Spleen (tissue), 7 donors: ENCODE data around the gene NOM1.

Source experiments
- CTCF ChIP-seq, 11 experiments: fragments of 200-600 bp in 7 of 11; fragments of 450-650 bp in 4 of 11; sonication (generic) in 4 of 11; IDR thresholded peaks in 8 of 11; conservative IDR thresholded peaks in 3 of 11; 1 replicate in 7 of 11; 2 replicates in 4 of 11; pipeline versions ENCODE4 v1.4.0 to v1.8.0; 2016 to 2021; ENCODE audit warnings: antibody characterized with exemption in 11 of 11, inconsistent platforms in 4 of 11, mild to moderate bottlenecking in 1 of 11
- POLR2A ChIP-seq, 3 donors: fragments of 450-650 bp; IDR thresholded peaks; one replicate each; pipeline ENCODE4 v1.5.1; 2017; ENCODE audit warnings: antibody characterized with exemption in 3 of 3, mild to moderate bottlenecking in 1 of 3
- donor health status: DM: no; HTN: no; CAD: no; lungs with moderate emphysema.
- donor health status: DM: no; HTN: no; CAD: no.
- donor health status: DM: no; HTN: no; CAD: no.

GRCh38 chr7:156993925-156994235 lies 44.4 kb downstream of the NOM1 start:
- no peak for TF ChIP-seq CTCF (IDR thresholded peaks at IDR 0.05 in 8 of 11, conservative IDR thresholded peaks at IDR 0.05 in 3 of 11)
- TF ChIP-seq POLR2A (IDR thresholded peaks at IDR 0.05): no peak
